GM18507 (cell line): ENCODE data around the gene SOD1.

Experiments
- DNase-seq: peaks from one replicate; pipeline ENCODE4 v3.0.0; 2011; ENCODE audit warnings: low read depth; ENCODE audit not compliant: insufficient read length; ENCODE audit errors: extremely low spot score
- FAIRE-seq: peaks from 2 replicates; lab custom pipeline; 2011; peaks lifted over from hg19 to GRCh38; lab: Jason Lieb, UNC

SOD1 gene

DNA sequence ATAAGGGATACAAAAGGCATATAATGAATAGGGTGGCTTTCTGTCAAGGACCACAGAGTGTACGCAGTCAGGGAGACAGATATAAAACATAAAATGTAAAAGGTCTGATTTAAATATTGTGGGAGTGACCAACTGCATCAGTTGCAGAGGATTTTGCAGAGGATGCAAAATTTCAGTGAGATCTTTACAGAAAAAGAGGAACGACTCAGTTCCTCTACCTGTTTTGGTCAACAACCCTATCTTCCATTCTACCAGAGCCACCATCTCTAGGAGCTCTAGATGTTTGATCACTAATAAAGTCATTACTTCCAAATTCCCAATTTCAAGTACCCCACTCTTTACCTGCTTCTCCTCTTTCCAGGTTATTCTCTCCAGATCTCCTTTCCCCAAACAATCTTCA is 16.5 kb downstream of the SOD1 start:
- FAIRE-seq (no peak), DNase-seq (no peak)

DNA sequence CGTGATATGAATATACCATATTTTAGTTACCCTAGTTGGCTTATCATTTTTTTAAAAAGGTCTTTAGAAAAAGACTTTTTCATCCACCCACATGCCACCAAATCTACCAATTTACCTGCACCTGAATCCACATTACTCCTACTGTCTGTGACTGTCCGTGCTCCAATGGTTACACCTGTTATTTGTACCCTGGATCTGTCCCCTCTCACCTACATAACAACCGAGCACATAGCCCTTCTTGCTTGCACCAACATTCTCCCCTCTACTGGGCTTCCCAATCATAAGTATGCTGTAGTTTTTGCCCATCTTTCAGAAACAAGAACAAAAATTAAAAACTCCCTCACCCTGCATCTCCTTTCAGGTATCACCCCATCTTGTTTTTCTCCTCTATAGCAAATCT is 17.6 kb downstream of the SOD1 start:
- FAIRE-seq (no peak), DNase-seq (no peak)

DNA sequence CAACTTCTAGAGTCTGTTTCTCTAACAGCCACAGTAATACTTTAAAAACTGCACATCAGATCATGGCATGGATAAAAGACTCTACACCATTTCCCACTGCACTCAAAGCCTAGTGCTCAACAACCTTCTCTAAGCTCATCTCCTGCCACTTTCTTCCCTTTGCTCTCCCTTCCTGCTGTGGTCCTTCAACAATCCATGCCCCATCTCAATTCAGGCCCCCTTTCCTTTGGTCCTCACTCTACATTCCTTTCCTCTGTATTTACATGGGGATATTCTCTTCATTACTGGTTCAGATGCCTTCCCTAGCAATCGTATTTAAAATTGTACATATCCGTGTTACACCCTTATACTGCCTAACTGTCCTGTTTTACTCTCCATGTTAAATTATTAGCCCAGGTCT is 19.0 kb downstream of the SOD1 start:
- DNase-seq = no peak
- FAIRE-seq = no peak

DNA sequence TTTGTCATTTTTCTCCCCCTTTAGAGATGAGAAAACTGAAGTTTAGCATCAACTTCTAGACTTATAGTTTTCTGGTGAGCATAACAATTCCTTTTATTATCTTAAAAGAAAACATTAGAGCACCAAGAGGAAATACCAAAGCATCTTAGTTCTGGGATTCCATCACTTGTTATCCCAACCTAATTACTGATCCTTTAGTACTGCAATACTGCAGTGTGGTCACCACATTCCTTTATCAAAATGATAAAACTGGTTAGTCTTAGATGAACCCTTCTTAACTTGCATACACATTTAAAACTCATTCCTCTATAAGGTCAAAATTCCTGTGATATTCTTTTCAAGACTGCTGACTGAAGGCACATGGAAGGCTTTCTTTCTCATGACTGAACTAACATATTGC is 23.1 kb downstream of the SOD1 start:
- DNase-seq (no peak), FAIRE-seq (no peak)

DNA sequence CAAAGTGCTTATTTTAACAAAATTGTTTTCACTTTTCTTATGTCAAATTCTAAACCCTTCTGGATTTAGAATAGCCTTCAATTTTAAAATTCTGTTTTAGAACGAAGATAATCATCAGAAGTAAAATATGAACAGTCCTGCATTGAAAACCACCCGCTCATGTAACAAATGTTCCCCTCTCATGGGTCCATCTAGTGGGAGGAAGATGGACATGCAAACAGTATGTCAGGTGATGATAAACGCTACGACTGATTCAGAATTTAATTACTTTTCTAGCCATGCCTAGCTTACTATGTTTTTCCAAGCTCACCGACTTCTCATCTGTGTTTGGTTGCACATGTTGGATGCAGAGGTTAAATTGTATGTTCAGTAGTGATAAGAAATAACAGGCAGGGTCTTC is 23.5 kb downstream of the SOD1 start:
- DNase-seq (no peak), FAIRE-seq (no peak)

DNA sequence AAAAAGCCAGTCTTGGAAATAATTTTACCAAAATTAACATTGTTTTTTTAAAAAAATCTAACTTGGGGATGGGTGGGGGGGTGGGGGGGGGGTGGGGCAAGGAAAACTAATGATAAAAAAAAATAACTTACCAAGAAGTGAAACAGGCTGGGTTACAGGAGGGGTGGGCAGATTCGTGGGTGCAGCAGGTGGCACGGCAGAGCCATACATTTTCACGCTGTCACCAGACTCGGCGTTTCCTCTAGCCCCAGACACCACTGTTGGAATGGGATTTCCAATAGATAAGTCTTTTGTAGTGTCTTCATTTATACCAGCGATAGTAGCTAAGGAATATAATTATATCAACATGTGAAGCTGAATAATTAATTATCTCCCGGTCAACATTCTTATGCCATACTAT is 25.4 kb downstream of the SOD1 start:
- FAIRE-seq (no peak), DNase-seq (no peak)

DNA sequence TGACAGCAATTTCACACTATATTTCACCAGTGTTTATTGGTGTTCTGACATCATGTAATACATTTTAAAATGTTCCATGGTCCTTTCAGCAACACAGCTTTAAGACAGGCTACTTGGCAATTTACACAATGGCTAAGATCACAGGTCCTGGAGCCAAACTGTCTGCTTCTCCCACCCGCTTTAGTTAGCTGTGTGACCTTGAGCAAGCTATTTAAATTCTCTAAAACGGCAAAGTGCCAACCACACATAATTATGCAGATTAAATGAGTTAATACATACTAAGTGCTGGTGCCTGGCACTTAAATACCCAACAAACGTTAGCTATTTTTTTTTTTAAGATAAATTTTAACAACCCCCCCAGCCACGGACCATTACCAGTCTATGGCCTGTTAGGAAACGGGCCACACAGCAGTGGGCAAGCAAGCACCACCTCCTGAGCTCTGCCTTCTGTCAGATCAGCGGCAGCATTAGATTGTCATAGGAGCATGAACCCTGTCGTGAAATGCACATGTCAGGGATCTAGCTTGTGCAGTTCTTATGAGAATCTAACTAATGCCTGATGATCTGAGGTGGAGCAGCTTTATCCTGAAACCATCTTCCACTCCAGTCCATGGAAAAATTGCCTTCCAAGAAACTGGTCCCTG is 26.9 kb downstream of the SOD1 start:
- FAIRE-seq = no peak

DNA sequence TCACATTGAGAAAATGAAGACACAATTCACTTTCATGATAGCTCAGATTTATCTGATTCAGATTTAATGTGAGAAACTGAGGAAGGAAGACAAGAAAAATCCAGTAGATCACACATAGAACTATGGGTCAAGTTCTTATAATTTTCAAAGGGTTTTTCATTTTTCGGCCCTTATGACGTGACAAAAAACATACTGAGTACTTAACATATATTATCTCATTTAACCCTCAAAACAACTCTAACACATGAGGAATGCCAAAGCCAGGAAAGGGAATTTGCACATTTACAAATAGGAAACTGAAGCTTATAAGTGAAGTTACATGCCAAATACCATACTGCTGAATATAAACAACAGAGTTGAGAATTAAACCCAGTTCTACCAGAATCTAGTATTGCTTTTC is 27.6 kb downstream of the SOD1 start:
- FAIRE-seq (no peak), DNase-seq (no peak)

More for the DNA sequence above, 26.9 kb downstream of the SOD1 start:
- DNase-seq = no peak

DNA sequence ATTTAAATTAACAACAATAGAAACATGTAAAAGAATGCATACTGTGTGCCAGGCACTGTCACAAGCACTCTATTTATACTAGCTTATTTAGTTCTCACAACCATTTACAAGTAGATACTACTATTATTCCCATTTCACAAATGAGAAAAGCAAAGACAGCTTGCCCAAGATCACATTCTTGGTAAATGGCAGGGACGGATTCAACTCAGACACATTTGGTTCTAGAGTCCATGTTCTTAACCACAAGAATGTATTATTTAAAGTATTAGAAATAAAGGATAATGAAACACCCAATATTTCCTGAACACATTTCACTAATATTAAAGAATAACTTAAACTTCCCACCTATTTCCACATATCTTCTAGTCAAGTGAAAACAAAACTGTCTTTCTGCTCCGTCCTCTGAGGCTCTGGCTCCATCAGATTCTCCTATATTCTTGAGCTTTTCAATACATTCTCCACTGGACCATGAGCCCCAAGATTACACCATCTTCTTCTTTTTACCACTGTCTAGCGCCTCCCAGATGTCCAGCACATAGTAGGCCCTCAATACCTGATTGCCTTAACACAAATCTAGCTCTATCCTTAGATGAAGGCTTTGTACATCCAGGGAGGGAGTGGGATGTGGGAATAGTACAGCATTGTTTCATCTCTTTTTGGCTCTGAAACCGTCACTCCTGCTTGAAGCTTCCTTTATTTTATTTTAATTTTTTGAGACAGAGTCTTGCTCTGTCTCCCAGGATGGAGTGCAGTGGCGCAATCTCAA is 29.3 kb downstream of the SOD1 start:
- DNase-seq (no peak), FAIRE-seq (no peak)

DNA sequence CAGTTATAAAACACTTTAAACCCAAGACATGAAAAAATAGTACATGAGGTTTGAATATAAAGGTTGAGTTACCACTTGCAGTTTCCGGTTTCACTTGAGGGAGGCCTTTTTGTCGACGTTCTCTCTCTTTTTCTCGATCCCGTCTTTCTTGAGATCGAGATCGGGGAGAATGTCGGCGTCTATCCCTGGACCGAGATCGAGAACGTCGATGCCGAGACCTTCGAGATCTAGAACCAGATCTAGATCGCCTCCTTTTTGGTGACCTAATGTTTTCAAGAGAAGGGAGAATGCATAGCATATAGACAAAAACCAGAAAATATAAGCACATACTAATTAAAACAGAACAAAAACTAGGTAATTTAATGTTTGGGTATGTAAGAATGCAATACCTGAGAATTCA is 33.7 kb downstream of the SOD1 start:
- DNase-seq (no peak), FAIRE-seq (no peak)

DNA sequence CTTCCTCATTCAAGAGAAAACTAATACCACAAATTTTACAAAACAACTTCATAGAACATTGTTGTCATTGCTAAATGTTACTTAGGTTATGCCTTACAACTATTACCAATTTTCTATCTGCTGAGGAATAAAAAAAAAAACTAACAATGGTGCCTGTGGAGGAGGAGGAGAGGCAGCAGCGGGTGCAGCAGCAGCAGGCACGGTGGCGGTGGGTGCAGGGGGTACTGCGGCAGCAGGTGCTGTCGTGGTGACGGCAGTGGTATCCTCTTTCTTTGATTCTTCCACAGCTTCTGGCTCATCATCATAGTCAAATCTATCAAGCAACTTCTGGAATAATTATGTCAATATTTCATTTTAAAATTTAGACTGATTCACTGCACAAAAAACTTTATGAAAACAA is 36.9 kb downstream of the SOD1 start:
- DNase-seq (no peak), FAIRE-seq (no peak)

DNA sequence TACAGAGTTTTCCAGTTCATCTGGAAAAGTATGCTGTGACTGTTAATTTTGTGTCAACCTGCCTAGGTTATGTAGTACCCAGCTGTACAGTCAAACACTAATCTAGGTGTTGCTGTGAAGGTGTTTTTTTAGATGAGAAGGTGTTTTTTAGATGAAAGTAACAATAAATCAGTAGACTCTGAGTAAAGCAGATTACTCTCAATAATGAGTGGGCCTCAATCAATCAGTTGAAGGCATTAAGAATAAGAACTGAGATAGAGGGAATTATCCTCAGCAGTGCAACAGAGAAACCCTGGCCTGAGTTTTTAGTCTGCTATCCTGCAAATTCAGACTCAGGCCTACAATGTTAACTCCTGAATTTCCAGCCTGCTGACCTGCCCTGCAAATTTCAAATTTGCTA is 39.0 kb downstream of the SOD1 start:
- DNase-seq (no peak), FAIRE-seq (no peak)

DNA sequence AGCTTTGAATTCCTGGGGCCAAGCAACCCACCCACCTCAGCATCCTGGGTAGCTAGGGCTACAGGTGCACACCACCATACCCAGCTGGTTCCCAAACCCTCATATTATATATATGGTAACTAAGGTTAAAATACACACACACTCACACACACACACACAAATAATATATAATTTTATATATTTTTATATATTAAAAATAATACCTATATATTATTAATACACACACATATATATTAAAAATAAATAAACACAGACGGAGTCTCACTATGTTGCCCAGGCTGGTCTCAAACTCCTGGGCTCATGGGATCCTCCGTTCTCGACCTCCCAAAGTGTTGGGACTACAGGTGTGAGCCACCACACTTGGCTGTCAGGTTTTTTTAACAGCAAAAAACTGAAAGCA is 40.5 kb downstream of the SOD1 start:
- DNase-seq = no peak

DNA sequence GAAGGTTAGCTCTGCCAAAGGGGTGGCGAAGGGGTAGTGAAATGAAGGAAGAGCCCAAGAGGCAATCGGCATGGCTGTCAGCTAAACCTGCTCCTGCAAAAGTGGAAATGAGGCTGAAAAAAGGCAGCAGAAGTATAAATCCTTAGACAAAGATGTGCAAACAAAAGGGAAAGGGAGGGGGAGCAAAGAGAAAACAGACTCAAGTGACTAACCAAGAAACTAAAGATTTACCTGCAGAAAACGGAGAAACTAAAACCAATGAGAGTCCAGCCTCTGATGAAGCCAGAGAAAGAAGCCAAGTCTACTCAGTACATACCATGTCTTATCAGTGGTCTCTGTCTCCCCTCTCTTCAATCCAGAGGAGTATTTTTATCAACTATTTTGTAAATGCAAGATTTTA is 47.1 kb downstream of the SOD1 start:
- FAIRE-seq (no peak), DNase-seq (no peak)

More for the DNA sequence above, 40.5 kb downstream of the SOD1 start:
- FAIRE-seq = no peak

DNA sequence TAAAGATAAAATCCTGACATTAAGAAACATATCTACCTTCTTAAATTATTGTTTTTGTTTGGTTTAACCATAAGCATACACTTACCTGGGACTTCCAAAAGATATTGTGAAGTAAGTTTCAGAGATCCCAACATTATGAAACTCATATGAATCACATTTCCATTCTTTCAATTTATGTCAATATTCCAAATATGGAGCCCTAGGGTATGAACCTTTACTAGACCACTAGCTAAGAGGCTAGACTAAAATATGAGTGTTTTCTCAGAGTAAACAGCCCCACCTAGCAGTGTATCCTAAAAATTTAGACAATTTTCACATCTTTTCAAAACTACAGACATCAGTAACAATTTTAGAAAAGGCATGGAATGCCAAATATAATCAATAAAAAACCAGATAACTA is 48.0 kb downstream of the SOD1 start:
- FAIRE-seq (no peak), DNase-seq (no peak)

DNA sequence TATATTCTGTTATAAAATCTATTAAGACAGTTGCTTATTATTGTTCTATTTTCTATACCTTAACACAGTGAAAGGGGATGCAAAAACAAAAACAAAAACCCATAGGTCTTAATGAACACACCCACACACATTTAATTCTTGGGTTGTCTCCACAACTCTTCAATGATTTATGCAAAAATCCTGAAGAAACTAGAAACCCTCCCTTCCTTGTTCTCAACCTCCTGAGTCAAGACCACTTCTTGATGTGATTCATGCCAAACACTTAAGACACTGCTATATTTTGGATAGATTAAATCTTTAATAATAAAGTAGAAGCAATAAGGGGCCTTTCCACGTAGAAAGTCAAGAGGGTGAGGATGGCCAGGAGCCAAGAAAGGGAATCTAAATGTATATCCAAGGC is 49.0 kb downstream of the SOD1 start:
- DNase-seq (no peak), FAIRE-seq (no peak)

DNA sequence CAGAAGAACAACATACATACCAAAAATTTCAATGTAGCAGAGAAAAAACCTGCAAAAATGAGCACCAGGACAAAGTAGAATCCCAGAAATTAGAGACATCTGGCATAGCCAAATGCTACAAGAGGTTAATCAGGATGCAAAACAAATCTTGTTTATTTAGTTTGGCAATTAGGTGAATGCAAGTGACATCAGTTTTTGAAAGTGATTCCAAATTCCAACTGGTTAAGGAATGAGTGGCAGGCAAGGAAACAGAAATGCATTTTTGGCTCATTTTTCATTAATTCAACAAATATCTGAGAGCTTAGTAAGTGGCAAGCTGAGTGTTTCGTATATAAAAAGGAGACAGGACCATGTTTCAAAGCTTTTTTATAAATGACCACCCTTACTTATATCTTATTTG is 51.1 kb downstream of the SOD1 start:
- FAIRE-seq (no peak), DNase-seq (no peak)

DNA sequence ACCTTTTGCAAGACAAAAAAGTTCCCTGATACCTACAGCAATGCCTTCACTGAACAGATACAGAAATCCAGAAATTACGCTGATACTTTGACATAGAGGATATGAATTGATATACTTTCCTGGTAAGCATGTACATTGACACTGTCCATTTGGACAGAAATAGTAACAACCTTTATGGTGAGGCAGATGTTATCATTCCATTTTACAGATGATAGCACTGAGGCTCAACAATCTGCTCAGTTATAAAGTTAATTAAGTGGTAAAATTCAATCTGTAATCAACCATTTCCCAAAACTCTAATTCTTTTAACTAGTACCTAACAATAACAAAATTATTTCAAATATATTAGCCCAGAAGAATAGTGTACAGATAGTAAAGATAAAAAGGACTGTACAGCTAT is 51.8 kb downstream of the SOD1 start:
- DNase-seq (no peak), FAIRE-seq (no peak)

DNA sequence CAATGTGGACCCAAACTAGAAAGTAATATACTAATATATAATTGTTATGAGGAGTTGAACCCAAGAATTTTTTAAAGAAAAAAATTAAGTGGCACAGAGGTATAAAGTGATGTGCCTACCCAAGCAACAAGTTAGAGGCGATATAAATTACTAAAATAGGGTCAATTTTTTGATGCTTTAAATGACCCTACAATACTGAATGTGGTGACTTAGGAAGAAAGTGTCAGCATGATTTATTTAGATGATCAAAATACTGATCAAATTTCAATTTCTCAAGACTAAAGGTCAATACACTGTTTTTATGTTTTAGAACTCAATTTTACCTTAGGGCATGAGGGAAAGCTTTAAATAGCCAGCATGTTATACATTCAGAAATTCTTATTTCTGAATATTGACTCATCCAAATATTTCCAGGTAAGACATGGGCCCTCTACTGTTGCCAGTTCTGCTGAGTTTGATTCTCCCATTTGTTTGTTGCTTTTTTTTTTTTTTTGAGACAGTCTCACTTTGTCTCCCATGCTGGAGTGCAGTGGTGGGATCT is 52.3 kb downstream of the SOD1 start:
- no peak for FAIRE-seq
- no peak for DNase-seq

DNA sequence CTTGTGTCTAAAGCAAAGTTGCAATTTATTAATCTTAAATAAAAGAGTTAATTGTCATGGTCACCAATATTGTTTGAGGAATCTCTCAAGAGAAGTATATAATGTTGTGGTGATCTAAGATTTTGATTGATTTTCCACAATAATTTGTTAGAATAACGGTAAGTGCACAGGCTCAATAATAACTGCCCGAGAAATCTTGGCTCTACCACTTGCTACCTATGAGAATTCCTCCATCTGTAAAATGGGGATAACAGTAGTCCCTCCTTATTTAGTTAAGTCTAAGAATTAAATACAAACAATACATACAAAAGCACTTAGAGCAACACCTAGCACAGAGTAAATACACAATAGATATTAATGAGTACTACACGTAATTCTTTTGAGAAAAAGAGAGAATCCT is 53.6 kb downstream of the SOD1 start:
- FAIRE-seq (no peak), DNase-seq (no peak)
